OCI-LY1 (cell line): Measurements from ENCODE around the gene IAH1.

Experiments used
- H2AFZ ChIP-seq: fragments of 200-600 bp; sonication (generic), shearing (Covaris generic); 2 replicates; pipeline ENCODE4 v1.6.0; 2014; ENCODE audit warnings: antibody characterized with exemption, mild to moderate bottlenecking, low read length
- H3F3A ChIP-seq: fragments of 200-600 bp; sonication (generic), shearing (Covaris generic); 2 replicates; pipeline ENCODE4 v1.6.0; 2014; ENCODE audit warnings: mild to moderate bottlenecking, antibody characterized with exemption, low read length, moderate library complexity; ENCODE audit not compliant: insufficient read depth
- H3K27ac ChIP-seq: fragments of 200-600 bp; sonication (generic); 2 replicates; pipeline ENCODE4 v1.5.1; 2014; ENCODE audit warnings: low read length, mixed run types, mild to moderate bottlenecking, low read depth; ENCODE audit not compliant: poor library complexity, severe bottlenecking
- H3K27me3 ChIP-seq: fragments of 200-600 bp; sonication (generic); 2 replicates; pipeline ENCODE4 v1.6.0; 2014; ENCODE audit warnings: antibody characterized with exemption, mild to moderate bottlenecking, low read length, moderate library complexity; ENCODE audit not compliant: insufficient read depth
- H3K36me3 ChIP-seq: fragments of 200-600 bp; sonication (generic); 2 replicates; pipeline ENCODE4 v1.6.1; 2014; ENCODE audit warnings: mild to moderate bottlenecking, antibody characterized with exemption, low read length, moderate library complexity, mixed read lengths; ENCODE audit not compliant: insufficient read depth
- H3K4me1 ChIP-seq: fragments of 200-600 bp; sonication (generic); 2 replicates; pipeline ENCODE4 v1.5.1; 2014; ENCODE audit warnings: mild to moderate bottlenecking, low read length, moderate library complexity; ENCODE audit not compliant: insufficient read depth, severe bottlenecking
- H3K4me2 ChIP-seq: fragments of 200-600 bp; sonication (generic), shearing (Covaris generic); 2 replicates; pipeline ENCODE4 v1.6.1; 2014; ENCODE audit warnings: low read length
- H3K4me3 ChIP-seq: fragments of 200-600 bp; sonication (generic); 2 replicates; pipeline ENCODE4 v1.5.1; 2014; ENCODE audit warnings: low read length, low read depth, mild to moderate bottlenecking, mixed read lengths; ENCODE audit not compliant: poor library complexity, severe bottlenecking
- H3K79me2 ChIP-seq: fragments of 200-600 bp; shearing (Covaris generic); 2 replicates; pipeline ENCODE4 v1.6.1; 2016; ENCODE audit warnings: mixed run types, low read length, mixed read lengths; ENCODE audit not compliant: insufficient read depth
- H3K9ac ChIP-seq: fragments of 200-600 bp; sonication (generic), shearing (Covaris generic); 2 replicates; pipeline ENCODE4 v1.6.1; 2014; ENCODE audit warnings: mild to moderate bottlenecking, low read length, mixed read lengths
- H3K9me2 ChIP-seq: fragments of 200-600 bp; sonication (generic), shearing (Covaris generic); 2 replicates; pipeline ENCODE4 v1.6.1; 2014; ENCODE audit warnings: low read depth, mild to moderate bottlenecking, low read length, mixed read lengths
- H3K9me3 ChIP-seq: fragments of 200-600 bp; shearing (Covaris generic); 2 replicates; pipeline ENCODE4 v1.6.1; 2014; ENCODE audit warnings: low read length, mixed read lengths
- H4K20me1 ChIP-seq: fragments of 200-600 bp; sonication (generic), shearing (Covaris generic); 2 replicates; pipeline ENCODE4 v1.6.0; 2016; ENCODE audit warnings: mild to moderate bottlenecking, low read length; ENCODE audit not compliant: insufficient read depth
- CTCF ChIP-seq: fragments of 200-600 bp; sonication (generic), shearing (Covaris generic); IDR thresholded peaks from 2 replicates; pipeline ENCODE4 v1.5.1; 2017; ENCODE audit warnings: mild to moderate bottlenecking, antibody characterized with exemption, low read length, moderate library complexity, mixed read lengths
- EZH2 ChIP-seq: fragments of 200-600 bp; sonication (generic), shearing (Covaris generic); IDR thresholded peaks from 2 replicates; pipeline ENCODE4 v1.8.0; 2017; ENCODE audit warnings: borderline replicate concordance, mixed run types, mild to moderate bottlenecking, antibody characterized with exemption, low read length, moderate library complexity, mixed read lengths

Gene IAH1

DNA sequence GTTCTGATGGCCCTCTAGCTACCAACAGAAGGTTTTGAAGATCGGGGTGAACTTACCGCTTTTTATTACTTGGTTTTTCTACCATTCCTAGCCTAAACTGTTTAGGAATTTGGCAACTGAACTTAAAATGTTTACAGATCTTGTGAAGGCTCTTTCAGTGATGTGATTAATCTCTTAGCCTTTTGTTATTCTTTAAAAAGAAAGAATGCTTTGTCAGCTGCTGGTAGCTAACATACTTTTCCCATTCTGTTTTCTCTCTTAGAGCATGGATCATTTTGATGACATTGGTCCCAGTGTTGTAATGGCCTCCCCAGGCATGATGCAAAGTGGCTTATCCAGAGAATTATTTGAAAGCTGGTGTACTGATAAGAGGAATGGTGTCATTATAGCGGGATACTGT, 32.8 kb upstream of the IAH1 start:
- no peaks in the 10 kb centered on the region for H4K20me1 ChIP-seq
- H3K9ac ChIP-seq: no peak overlapping the region
- no peak overlapping the region for H3K27ac ChIP-seq
- H3K9me2 ChIP-seq: no peaks in the 10 kb centered on the region
- no peak overlapping the region for H3K4me2 ChIP-seq
- H2AFZ ChIP-seq: no peak overlapping the region
- H3K36me3 ChIP-seq: peaks cover 87% of the 10 kb centered on the region
- no peaks in the 10 kb centered on the region for H3F3A ChIP-seq
- no peaks in the 10 kb centered on the region for H3K79me2 ChIP-seq
- no peaks in the 10 kb centered on the region for H3K9me3 ChIP-seq
- no peaks in the 10 kb centered on the region for H3K27me3 ChIP-seq
- no peak for TF ChIP-seq CTCF
- TF ChIP-seq EZH2: no peak
- H3K4me3 ChIP-seq: no peak overlapping the region
- no peaks in the 10 kb centered on the region for H3K4me1 ChIP-seq

DNA sequence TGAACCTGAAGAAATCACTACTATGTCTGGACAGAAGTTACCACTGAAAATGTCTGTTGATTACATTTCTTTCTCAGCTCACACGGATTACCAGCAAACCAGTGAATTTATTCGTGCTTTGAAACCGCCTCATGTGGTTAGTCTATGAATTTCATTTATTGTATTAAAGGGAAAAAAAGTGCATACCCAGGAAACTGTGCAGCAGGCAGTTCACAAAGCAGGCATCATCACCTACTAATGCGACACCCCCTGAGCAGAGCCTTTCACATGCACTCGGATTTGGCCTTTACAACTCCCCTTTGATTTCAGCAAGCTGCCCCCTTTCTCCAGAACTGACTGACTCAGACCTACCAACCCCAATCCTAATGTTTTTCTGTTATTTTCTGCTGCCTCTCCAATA, 30.8 kb upstream of the IAH1 start:
- Histone ChIP-seq H3K4me1 (no peaks in the 10 kb centered on the region), H3K27ac (no peak overlapping the region), H3K36me3 (peaks cover 88% of the 10 kb centered on the region), H3K4me3 (no peak overlapping the region), H3K79me2 (no peaks in the 10 kb centered on the region), H3K9me2 (no peaks in the 10 kb centered on the region), H3K9me3 (no peaks in the 10 kb centered on the region), H4K20me1 (no peaks in the 10 kb centered on the region), H3K27me3 (no peaks in the 10 kb centered on the region), H3K4me2 (no peak overlapping the region), H2AFZ (no peak overlapping the region), H3K9ac (no peak overlapping the region), H3F3A (no peaks in the 10 kb centered on the region)
- no peak for TF ChIP-seq CTCF
- TF ChIP-seq EZH2: no peak

GRCh38 chr2:9445089-9445488, 29.3 kb upstream of the IAH1 start:
- Histone ChIP-seq H3K9me3 (no peaks in the 10 kb centered on the region), H3K79me2 (no peaks in the 10 kb centered on the region), H3F3A (no peaks in the 10 kb centered on the region), H2AFZ (no peak overlapping the region), H3K27me3 (no peaks in the 10 kb centered on the region), H3K4me1 (no peaks in the 10 kb centered on the region), H4K20me1 (no peaks in the 10 kb centered on the region), H3K4me3 (no peak overlapping the region), H3K9me2 (no peaks in the 10 kb centered on the region), H3K36me3 (peaks cover 83% of the 10 kb centered on the region), H3K4me2 (no peak overlapping the region), H3K27ac (no peak overlapping the region), H3K9ac (no peak overlapping the region)
- TF ChIP-seq EZH2: no peak

- TF ChIP-seq CTCF (no peak), EZH2 (no peak)
- H3K27me3 ChIP-seq: no peaks in the 10 kb centered on the region
- no peak overlapping the region for H3K4me3 ChIP-seq
- peaks cover 76% of the 10 kb centered on the region for H3K36me3 ChIP-seq
- no peaks in the 10 kb centered on the region for H3K9me3 ChIP-seq
- no peak overlapping the region for H3K9ac ChIP-seq
- H3K4me2 ChIP-seq: no peak overlapping the region
- H3F3A ChIP-seq: no peaks in the 10 kb centered on the region
- no peaks in the 10 kb centered on the region for H3K4me1 ChIP-seq
- no peaks in the 10 kb centered on the region for H3K79me2 ChIP-seq
- H4K20me1 ChIP-seq: no peaks in the 10 kb centered on the region
- no peaks in the 10 kb centered on the region for H3K9me2 ChIP-seq
- H3K27ac ChIP-seq: no peak overlapping the region
- no peak overlapping the region for H2AFZ ChIP-seq
Observed at GRCh38 chr2:9451231-9451630, 23.1 kb upstream of the IAH1 start.
